SU-DHL-6 (cell line): ENCODE measurements around the gene PDE1A.

ENCODE experiments used
- CTCF ChIP-seq: fragments of 200-600 bp; sonication (generic); IDR thresholded peaks from one replicate; pipeline ENCODE4 v1.5.1; 2017; ENCODE audit warnings: antibody characterized with exemption, mild to moderate bottlenecking, low read length, moderate library complexity; ENCODE audit not compliant: insufficient read depth, poor library complexity, severe bottlenecking
- EZH2phosphoT487 ChIP-seq: fragments of 200-600 bp; sonication (generic), shearing (Covaris generic); conservative IDR thresholded peaks from 2 replicates; pipeline ENCODE4 v1.6.1; 2018; ENCODE audit warnings: mild to moderate bottlenecking, antibody characterized with exemption, low read length, moderate library complexity, mixed read lengths

- TF ChIP-seq CTCF (no peak), EZH2phosphoT487 (no peak)
Observed at GRCh38 chr2:182248362-182248761, 178.5 kb downstream of the PDE1A start.
